NCI-H345 (cell line): ENCODE results near the gene SPATA2L.

Source experiments
- DNase-seq: peaks from one replicate; lab custom pipeline; 2025; lab: John Stamatoyannopoulos, UW

The SPATA2L gene

GRCh38 chr16:89727406-89728120, 26.1 kb upstream of the SPATA2L start:
- DNase-seq = no peak

GRCh38 chr16:89723279-89724250, 22.1 kb upstream of the SPATA2L start:
- no peak for DNase-seq

GRCh38 chr16:89722392-89723278, 21.1 kb upstream of the SPATA2L start:
- no peak for DNase-seq

- DNase-seq = peak; percentile 21
These were observed 20.3 kb upstream of the SPATA2L start for GRCh38 chr16:89721546-89722391.

GRCh38 chr16:89720813-89721545, 19.5 kb upstream of the SPATA2L start, which contains the start of the genes VPS9D1 and ZNF276:
TSS of gene VPS9D1 (minus strand) at chr16:89720898. CDS start at chr16:89720861, 37 bp downstream.
TSS of gene ZNF276 (plus strand) at chr16:89721537. CDS start at chr16:89721641, 104 bp downstream.
- peak; percentile 79 for DNase-seq

- DNase-seq = peak; percentile 61
These were observed 19.0 kb upstream of the SPATA2L start for GRCh38 chr16:89720551-89720812.

- no peak for DNase-seq
These were observed 16.4 kb upstream of the SPATA2L start for GRCh38 chr16:89717688-89718505.

- DNase-seq = no peak
These were observed 15.6 kb upstream of the SPATA2L start for GRCh38 chr16:89716916-89717687.

- DNase-seq = no peak
These were observed 15.0 kb upstream of the SPATA2L start for GRCh38 chr16:89716493-89716892.

- DNase-seq = no peak
These were observed 10.8 kb upstream of the SPATA2L start for GRCh38 chr16:89712274-89712781.

GRCh38 chr16:89711601-89712273, 10.2 kb upstream of the SPATA2L start:
- no peak for DNase-seq

GRCh38 chr16:89710709-89711564, 9.4 kb upstream of the SPATA2L start:
- no peak for DNase-seq

- DNase-seq = no peak
These were observed 8.4 kb upstream of the SPATA2L start for GRCh38 chr16:89709716-89710432.

- DNase-seq = no peak
These were observed 7.7 kb upstream of the SPATA2L start for GRCh38 chr16:89709166-89709565.

GRCh38 chr16:89708481-89708931, 7.0 kb upstream of the SPATA2L start:
- no peak for DNase-seq

GRCh38 chr16:89707695-89708094, 6.2 kb upstream of the SPATA2L start:
- no peak for DNase-seq
